Effector memory CD4-positive, alpha-beta T cell (primary cell): ENCODE data around the gene TDRD3.

Experiments
- DNase-seq, 3 donors: peaks; one replicate each; pipeline ENCODE4 v3.0.0-alpha.2; 2020
- H3K27ac ChIP-seq: 2 replicates; pipeline ENCODE4 v1.7.0; 2013; ENCODE audit warnings: mild to moderate bottlenecking, low read length, moderate library complexity; ENCODE audit not compliant: insufficient read depth, poor library complexity, severe bottlenecking
- H3K27me3 ChIP-seq: replicated peaks from 2 replicates; pipeline ENCODE4 v1.7.0; 2013; ENCODE audit warnings: mild to moderate bottlenecking, low read length; ENCODE audit not compliant: insufficient read depth, control insufficient read depth, poor library complexity, severe bottlenecking
- H3K36me3 ChIP-seq: 2 replicates; pipeline ENCODE4 v1.7.0; 2013; ENCODE audit warnings: mild to moderate bottlenecking, low read length, moderate library complexity; ENCODE audit not compliant: control insufficient read depth, insufficient read depth
- H3K4me1 ChIP-seq: 2 replicates; pipeline ENCODE4 v1.7.0; 2013; ENCODE audit warnings: low read length, mild to moderate bottlenecking; ENCODE audit not compliant: control insufficient read depth, insufficient read depth, poor library complexity, severe bottlenecking
- H3K4me3 ChIP-seq: 2 replicates; pipeline ENCODE4 v1.7.0; 2013; ENCODE audit warnings: low read length, low read depth, mild to moderate bottlenecking; ENCODE audit not compliant: insufficient read depth, poor library complexity, severe bottlenecking
- H3K9me3 ChIP-seq: 2 replicates; pipeline ENCODE4 v1.7.0; 2013; ENCODE audit warnings: mild to moderate bottlenecking, low read length, moderate library complexity; ENCODE audit not compliant: control insufficient read depth

TDRD3 gene

DNA sequence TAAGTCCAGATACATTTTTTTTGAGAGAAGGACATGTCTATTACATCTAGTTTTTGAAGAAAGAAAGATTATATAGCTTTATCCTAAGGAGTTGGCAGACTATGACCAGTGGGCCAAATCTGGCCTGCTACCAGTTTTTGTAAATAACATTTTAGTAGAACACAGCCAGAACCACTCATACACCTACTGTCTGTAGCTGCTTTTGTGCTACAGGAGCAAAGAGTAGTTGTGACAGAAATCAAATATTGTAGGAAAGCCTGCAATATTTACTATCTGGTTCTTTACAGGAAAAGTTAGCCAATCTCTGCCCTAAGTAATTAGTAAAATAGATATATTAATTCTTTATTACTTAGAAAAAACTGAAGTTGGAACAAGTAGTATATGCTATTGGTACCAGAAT lies 17.2 kb downstream of the TDRD3 start:
- H3K9me3 ChIP-seq = no peaks in the 10 kb centered on the region
- no peak for DNase-seq
- no peaks in the 10 kb centered on the region for H3K27me3 ChIP-seq
- H3K27ac ChIP-seq = no peak overlapping the region
- no peak overlapping the region for H3K4me3 ChIP-seq
- H3K4me1 ChIP-seq = peaks cover 6% of the 10 kb centered on the region
- no peaks in the 10 kb centered on the region for H3K36me3 ChIP-seq

DNA sequence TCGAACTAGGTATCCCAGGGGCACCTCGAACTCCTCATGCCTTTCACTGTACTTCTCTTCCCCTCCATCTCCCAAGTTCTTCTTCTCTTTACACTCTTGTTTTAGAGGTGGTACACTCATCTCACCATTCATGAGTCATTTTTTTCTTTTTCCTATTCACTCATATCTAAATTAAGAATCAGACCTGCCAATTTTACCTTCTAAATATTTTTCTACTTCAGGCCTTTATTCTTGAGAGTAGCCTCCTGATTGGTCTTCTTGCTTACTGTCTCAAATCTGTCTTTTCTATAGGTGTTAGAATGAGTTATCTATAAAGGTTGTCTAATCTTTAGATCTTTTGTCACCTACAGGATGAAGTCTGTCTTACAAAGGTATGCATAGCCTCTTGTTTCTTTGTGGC lies 20.7 kb downstream of the TDRD3 start:
- H3K36me3 ChIP-seq = no peaks in the 10 kb centered on the region
- no peak overlapping the region for H3K27ac ChIP-seq
- H3K4me1 ChIP-seq = no peaks in the 10 kb centered on the region
- H3K9me3 ChIP-seq = no peaks in the 10 kb centered on the region
- H3K4me3 ChIP-seq = no peak overlapping the region
- no peaks in the 10 kb centered on the region for H3K27me3 ChIP-seq
- no peak for DNase-seq

GRCh38 chr13:60418954-60419353 lies 21.9 kb downstream of the TDRD3 start:
- H3K4me3 ChIP-seq = no peak overlapping the region
- no peaks in the 10 kb centered on the region for H3K27me3 ChIP-seq
- no peak for DNase-seq
- H3K27ac ChIP-seq = no peak overlapping the region
- H3K9me3 ChIP-seq = no peaks in the 10 kb centered on the region
- H3K36me3 ChIP-seq = no peaks in the 10 kb centered on the region
- H3K4me1 ChIP-seq = no peaks in the 10 kb centered on the region

DNA sequence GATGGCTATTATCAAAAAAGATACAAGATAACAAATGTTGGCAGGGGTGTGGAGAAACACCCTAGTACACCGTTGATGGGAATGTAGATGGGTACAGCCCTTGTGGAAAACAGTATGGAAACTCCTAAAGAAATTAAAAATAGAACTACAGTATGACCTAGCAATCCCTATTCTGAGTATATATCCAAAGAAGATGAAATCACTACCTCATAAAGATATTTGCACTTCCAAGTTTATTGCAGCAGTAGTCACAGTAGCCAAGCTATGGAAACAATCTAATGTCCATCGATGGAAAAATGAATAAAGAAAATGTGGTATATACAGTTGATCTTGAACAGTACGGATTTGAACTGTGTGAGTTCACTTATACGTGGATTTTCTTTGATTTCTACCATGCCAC lies 28.3 kb downstream of the TDRD3 start:
- Histone ChIP-seq H3K27ac (no peak overlapping the region), H3K36me3 (no peaks in the 10 kb centered on the region), H3K9me3 (no peaks in the 10 kb centered on the region), H3K27me3 (no peaks in the 10 kb centered on the region), H3K4me3 (no peak overlapping the region), H3K4me1 (peaks cover 4% of the 10 kb centered on the region)
- no peak for DNase-seq

DNA sequence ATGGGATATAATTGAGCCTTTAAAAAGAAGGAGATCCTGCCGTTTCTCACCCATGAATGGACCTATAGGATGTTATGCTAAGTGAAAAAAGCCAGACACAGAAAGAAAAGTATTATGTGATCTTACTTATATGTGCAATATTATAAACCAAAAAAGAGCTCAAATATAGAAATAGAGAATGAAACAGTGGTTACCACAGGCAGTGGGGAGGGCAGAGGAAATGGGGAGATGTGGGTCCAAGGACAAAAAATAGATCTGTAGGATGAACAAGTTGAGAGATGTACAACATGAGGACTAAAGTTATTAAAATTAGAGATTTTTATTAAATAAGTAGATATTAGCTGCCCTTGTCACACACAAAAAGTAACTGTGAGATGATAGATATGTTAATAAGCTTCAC lies 29.1 kb downstream of the TDRD3 start:
- no peak for DNase-seq
- Histone ChIP-seq H3K36me3 (no peaks in the 10 kb centered on the region), H3K27ac (no peak overlapping the region), H3K9me3 (no peaks in the 10 kb centered on the region), H3K27me3 (no peaks in the 10 kb centered on the region), H3K4me3 (no peak overlapping the region), H3K4me1 (peaks cover 8% of the 10 kb centered on the region)

DNA sequence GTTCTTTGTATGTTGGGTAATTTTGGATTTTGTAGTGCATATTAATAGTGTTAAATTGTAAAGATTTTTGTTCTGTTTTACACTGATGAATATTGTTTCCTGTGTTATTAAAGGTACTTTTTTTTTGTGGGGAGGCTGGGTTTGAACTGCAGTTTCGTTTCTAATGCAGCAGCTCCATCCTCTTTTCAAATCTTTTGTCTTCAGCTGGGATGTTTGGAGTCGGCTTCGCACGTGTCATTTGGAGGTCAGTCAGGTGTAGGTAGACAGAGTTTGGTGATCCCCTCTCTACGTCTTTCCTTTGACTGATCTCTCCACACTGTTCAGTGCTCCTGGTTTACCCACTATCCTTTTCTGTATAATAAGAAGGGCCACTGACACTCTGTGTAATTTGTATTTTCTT lies 30.3 kb downstream of the TDRD3 start:
- DNase-seq = no peak
- no peaks in the 10 kb centered on the region for H3K9me3 ChIP-seq
- peaks cover 8% of the 10 kb centered on the region for H3K4me1 ChIP-seq
- H3K36me3 ChIP-seq = no peaks in the 10 kb centered on the region
- no peak overlapping the region for H3K27ac ChIP-seq
- H3K27me3 ChIP-seq = no peaks in the 10 kb centered on the region
- H3K4me3 ChIP-seq = no peak overlapping the region

DNA sequence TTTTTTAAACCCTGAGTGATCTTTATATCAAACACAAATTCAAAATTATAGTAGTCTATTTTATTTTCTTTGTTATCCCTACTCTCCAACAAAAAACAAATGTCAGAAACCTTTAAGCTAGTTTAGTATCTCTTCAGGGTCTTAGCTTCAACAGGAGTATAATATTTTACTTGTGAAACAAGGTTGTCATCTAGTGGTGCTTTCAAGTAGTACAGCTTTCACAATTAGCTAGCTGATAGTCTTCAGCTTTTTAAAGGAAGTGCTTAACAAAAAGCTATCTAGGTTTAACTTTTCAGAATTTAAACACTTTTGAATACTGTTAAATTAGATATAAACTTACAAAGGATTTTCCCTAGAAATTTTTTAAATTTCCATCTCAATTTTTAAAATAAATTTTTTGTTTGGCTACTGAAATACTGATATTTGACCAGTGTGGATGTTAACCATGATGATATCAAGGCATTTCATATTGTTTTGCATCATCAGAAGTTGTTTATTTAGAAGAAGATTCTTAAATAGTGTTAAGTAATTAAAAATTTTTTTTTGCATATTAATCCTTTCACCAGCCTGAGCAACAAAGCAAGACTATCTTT lies 34.2 kb downstream of the TDRD3 start:
- Histone ChIP-seq H3K4me3 (no peak overlapping the region), H3K4me1 (peaks cover 8% of the 10 kb centered on the region), H3K9me3 (no peaks in the 10 kb centered on the region), H3K27me3 (no peaks in the 10 kb centered on the region), H3K27ac (no peak overlapping the region), H3K36me3 (no peaks in the 10 kb centered on the region)
- DNase-seq = no peak

DNA sequence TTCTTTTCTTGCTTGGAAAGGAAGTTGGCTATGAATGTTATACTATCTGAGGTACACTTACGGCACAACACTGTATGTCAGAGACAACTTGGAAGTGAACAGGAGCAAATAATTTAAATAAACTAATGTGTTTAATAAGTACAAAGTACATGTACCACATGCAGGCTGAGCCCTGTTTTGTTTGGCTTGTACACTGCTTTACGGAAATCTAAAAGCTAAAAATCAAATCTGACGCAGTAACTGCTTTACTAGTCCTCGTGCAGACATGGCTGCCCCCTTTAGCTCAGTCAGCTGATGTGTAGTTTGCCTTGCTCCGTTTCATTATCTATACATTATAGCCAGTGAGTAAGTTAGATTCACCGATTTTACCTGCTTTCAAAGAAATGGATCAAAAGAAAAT lies 36.5 kb downstream of the TDRD3 start:
- no peak for DNase-seq
- Histone ChIP-seq H3K27ac (no peak overlapping the region), H3K36me3 (no peaks in the 10 kb centered on the region), H3K27me3 (no peaks in the 10 kb centered on the region), H3K4me1 (peaks cover 4% of the 10 kb centered on the region), H3K4me3 (no peak overlapping the region), H3K9me3 (no peaks in the 10 kb centered on the region)

DNA sequence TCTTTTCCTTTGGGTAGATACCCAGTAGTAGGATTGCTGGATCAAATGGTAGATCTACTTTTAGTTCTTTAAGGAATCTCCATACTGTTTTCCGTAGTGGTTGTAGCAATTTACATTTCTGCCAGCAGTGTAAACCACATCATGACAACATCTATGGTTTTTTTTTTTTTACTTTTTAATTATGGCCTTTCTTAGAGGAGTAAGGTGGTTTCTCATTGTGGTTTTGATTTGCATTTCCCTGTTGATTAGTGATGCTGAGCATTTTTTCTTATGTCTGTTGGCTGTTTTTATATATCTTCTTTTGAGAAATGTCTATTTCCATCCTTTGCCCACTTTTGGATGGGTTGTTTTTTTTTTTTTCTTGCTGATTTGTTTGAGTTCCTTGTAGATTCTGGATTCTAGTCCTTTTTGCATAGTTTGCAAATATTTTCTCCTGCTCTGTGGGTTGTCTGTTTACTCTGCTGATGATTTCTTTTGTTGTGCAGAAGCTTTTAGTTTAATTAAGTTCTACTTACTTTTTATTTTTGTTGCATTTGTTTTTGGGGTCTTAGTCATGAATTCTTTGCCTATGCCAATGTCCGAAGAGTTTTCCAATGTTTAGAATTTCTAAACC lies 38.8 kb downstream of the TDRD3 start:
- Histone ChIP-seq H3K27me3 (no peaks in the 10 kb centered on the region), H3K9me3 (no peaks in the 10 kb centered on the region), H3K4me1 (peaks cover 2% of the 10 kb centered on the region), H3K4me3 (no peak overlapping the region), H3K27ac (no peak overlapping the region), H3K36me3 (no peaks in the 10 kb centered on the region)
- no peak for DNase-seq

GRCh38 chr13:60439201-60439600 lies 42.2 kb downstream of the TDRD3 start:
- no peaks in the 10 kb centered on the region for H3K4me1 ChIP-seq
- H3K27ac ChIP-seq = no peak overlapping the region
- no peaks in the 10 kb centered on the region for H3K9me3 ChIP-seq
- no peak overlapping the region for H3K4me3 ChIP-seq
- no peak for DNase-seq
- H3K36me3 ChIP-seq = no peaks in the 10 kb centered on the region
- H3K27me3 ChIP-seq = no peaks in the 10 kb centered on the region
